GM18870 (cell line): ENCODE results near the gene ASCL3.
A peak's percentile ranks its signal among the peaks of the same experiment; 100 is the strongest.
"Not testable (repeated sequence)": the region's sequence is repeated elsewhere in the genome, so short reads cannot be mapped to it uniquely, and the experiment has no call there.

Experiments used
- ATAC-seq: cut with Tn5 transposase; IDR thresholded peaks from one replicate; pipeline ENCODE4 v1.9.1; 2021; ENCODE audit warnings: moderate library complexity; ENCODE audit not compliant: unreplicated experiment

The ASCL3 gene, protein sequence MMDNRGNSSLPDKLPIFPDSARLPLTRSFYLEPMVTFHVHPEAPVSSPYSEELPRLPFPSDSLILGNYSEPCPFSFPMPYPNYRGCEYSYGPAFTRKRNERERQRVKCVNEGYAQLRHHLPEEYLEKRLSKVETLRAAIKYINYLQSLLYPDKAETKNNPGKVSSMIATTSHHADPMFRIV

DNA sequence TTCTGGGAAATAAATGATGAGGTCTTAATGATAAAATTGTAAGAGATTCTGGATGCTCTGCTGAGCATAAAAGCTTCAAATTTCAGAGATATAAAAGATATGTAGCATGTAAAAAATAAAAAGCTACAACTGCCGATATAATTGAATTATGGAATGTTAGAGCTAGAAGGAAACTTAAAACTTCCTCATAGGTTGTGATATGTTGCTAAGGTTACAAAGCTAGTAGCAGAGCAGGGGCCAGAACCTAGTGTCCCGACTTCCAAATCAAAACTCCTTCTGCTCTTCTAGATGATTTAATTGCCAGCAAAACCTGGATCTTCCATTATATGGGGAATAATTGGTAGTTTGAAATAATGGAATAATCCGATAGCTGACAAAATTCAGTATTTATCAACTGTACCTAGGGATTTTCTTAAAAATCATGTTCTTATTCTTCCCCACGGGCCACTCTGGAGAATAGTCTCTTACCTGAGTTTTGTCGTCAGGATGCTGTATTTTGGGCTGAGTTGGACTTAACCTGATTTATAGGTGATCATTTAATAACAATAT is at the start of gene ASCL3:
ASCL3 (minus strand) TSS at position 499 of the 549 bp plus-strand sequence. CDS start 4,855 bp downstream, outside the sequence.
- no peak for ATAC-seq

DNA sequence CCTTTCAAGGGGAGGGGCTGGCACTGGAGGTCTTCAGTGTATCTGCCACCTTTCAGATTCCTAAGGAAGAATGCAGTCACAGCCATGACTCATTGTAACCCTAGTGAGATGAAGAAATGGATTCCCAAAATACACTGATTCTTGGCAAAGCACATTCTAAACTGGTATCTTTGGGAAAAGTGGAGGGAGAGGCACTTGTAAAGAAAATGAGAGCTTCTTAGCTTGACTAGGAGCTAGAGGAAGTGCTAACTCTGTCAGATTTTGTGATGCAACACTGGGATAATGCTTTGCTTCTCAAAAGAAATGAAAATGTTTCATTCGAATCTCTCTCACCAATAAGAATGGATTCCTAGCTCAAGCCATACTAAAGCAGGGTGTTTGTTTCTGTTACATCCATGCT is 46.6 kb upstream of the ASCL3 start:
- ATAC-seq = no peak

DNA sequence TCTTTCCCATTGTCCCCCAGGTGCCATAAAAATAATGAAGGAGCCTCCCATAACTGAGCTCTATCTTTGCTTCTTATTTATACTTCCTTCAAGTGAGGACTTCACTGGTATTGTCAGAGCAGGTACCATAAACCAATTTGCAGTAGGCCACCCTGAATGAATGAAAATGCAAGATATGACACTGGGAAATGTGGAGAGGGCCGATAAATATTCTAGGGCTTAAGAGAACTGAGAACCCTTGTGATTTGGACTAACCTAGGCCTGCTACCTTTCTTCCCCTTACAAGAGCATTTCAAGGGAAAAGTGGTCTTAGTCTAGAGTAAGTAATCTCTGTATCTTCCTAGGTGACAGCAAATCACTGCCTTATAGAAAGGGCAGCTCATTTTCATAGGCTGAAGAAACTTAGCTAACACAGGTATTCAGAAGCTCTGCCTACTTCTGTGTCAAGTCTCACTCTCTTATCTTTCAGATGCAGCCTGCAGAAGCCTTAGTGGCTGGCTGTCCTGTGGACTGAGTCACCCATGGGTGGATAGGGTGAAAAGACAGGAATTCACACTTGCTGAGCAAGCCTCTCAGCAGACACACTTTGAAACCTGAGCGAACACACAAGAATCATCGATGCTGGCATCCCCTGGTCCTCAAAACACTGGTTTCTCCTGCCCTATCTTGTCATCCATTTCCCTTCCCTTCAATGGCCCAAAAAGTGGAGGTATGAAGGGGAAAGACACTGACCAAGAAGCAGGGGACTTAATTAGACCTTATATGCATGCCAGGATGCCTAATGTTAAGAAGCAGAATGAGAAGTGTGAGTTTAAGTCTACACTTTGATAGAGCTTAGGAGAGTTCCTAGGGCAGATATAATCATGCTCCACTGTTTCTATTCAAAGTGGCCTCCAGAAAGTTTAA is 45.8 kb upstream of the ASCL3 start:
- no peak for ATAC-seq

DNA sequence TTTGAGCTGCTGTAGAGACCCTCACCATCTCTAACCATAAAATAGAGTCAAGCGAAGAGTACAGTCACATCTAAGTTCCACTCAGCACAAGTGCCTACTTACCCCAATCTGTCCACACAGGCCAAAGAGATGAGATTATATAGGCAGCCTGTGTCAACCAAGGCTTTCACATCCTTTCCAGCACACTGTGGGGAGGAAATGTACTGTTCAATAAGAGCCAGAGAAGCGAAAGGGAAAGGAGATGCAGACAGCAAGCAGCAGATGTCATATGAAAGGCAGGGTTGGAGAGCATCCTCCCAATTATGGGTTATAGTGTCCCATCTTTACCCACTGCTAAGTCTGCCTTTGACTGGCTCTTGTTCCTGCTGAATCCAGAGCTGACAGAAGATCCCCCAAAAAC is 44.6 kb upstream of the ASCL3 start:
- no peak for ATAC-seq

DNA sequence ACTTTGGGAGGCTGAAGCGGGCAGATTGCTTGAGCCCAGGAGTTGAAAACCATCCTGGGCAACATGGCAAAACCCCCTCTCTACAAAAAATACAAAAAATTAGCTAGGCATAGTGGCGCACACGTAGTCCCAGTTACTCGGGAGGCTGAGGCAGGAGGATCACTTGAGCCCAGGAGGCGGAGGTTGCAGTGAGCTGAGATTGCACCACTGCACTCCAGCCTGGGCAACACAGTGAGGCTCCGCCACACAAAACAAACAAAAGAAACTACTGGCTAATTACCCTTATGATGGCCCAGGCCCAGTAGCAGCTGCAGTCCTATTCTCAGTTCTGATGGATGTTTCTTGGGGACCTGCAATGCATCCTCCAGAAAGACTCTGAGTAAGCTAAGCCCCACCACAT is 44.0 kb upstream of the ASCL3 start:
- not testable (repeated sequence) for ATAC-seq

DNA sequence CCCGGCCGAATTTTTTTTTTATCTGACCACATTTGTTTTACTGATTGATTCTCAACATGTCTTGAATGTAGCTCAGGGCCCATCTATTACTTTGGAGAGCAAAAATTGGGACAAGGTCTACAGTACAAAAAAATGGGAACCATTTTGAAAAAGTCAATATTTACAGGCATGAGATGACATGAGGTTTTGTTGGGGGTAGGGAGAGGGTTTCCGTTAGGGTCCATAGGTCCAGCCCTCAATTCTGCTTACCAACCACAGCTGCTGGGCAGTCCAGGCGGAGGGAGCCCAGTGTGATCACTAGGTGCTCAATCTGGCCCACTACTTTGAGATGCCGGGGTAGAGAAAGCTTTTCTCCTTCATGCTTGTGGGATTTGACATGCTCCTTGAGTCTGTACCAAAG is 42.6 kb upstream of the ASCL3 start:
- no peak for ATAC-seq

DNA sequence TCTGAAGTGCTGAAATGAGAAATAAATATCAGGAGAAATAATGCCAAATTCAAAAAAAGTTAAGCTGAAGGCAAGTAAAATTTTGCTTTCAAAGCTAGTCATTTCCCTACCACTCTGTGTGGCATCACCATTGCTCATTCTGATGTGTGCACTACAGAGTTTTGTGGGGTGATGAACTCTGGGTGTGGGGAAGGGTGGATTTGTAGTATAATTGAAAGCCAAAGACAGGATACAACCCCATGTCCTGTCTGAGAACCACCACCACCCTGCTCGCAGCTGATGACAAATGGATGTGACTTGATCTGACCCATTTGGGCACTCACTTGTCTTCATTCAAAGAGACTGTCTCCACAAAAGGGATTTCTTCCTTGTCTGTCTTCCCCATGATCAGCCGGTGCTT is 40.7 kb upstream of the ASCL3 start:
- ATAC-seq = no peak

DNA sequence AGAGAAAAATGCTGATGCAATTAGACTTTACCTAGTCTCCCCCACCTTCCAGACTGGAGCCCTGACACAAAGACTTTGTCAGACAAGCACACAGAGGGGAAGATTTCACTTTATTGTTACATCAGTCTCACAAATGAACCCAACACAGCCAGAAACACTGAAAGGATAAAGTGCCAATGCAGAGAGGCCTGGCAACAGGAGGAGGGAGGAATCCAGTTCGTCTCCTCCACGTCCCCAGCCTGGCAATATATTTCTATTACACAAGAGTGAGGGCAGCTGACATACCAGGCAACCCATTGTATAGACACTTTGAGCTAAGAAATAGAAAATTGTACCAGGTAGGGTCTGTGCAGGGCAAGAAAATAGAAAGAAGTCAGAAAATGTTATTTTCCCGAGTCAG is 37.7 kb upstream of the ASCL3 start:
- no peak for ATAC-seq

DNA sequence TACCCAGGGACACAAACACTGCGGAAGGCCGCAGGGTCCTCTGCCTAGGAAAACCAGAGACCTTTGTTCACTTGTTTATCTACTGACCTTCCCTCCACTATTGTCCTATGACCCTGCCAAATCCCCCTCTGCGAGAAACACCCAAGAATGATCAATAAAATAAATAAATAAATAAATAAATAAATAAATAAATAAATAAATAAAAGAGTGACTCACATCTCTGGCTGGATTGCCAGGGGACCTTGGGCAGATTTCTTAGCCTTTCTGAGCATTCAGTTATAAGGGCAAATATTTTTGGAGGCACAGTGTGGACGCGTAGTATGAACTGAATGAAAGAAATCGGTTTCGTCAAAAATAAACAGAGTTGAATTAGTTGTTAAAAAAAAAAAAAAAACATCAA is 36.5 kb upstream of the ASCL3 start:
- ATAC-seq = not testable (repeated sequence)

DNA sequence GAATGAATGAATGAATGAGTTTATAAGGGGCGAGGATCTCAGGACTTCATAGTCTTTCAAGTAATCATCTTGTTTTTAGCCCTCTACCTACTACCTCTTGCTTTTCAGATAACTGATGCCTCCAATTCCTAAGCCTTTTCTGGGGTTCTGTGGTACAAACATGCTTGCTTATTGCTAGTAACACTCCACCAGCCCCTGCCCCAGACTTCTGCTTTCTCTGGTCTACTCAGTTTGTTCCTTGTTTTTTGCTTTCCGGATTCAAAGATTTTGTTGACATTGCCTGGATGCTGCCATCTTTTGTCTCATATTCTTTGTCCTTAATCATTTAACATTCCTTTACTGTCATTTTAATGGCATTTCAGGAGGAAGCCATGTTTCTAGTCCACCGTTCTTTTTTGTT is 30.3 kb upstream of the ASCL3 start:
- no peak for ATAC-seq

DNA sequence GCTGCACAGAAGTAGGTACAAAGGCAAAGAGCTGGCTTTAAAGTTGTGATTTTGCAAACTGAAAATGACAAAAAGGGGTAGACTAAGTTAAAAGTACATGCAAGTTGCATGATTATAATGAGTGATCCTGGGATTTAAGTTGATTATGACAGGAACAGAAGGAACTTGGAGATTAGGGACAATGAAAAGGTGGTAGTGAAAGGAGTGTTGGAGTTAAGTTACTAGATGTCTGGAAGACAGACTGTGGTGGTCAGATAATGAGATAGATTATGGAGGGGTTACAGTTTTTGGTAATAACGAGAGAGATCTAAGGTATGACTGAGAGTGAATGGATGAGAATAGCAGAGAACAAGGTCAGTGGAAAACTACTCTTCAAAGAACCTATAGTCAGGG is 29.1 kb upstream of the ASCL3 start:
- ATAC-seq = no peak

DNA sequence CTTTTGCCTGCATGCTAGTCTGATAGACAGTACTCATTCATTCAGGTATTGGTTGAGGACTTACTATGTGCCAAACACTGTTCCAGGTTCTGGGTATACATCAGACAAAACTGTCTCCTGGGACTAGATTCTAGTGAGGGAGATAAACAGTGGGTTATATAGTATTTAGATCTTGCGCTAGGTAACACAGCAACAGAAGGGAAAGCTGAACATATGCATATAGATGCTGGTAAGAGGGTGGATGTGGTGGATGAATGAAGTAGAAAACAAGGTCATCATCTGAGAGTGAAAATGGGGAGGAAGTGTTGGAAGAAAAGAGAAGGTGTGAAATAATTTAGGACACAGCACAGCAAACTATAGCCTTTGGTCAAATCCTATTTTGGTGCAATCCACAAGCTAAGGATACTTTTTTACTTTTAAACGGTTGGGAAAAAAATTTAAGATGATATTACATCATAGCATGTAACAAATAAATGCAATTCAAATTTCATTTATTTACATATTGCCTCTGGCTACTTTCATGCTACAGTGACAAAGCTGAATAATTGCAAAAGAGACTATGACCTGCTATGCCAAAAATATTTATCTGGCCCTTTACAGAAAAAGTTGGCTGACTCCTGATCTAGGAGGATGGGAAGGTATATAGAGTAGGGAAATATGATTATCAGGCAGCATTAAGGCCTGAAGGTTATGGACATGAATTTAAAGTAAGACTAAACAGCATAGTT is 28.5 kb upstream of the ASCL3 start:
- no peak for ATAC-seq

DNA sequence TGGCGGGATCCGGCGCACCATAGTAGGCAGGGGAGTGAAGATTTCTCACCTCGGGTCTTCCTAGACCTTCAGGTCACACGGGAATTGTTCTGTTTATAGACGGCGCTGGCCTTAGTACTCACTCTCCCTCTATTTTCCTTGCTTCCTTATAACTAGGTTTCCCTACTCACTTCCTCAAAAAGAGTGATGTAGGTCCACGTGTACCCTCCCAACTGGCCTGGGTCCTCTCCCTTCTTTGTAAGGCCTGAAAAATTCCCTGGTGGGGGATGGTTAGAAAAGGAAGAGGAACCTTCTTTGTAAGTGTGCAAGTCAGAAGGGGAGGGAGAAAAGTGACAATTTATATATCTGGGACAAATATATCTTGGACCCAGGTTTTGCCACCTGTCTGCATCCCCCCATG is 24.4 kb upstream of the ASCL3 start:
- ATAC-seq = no peak

DNA sequence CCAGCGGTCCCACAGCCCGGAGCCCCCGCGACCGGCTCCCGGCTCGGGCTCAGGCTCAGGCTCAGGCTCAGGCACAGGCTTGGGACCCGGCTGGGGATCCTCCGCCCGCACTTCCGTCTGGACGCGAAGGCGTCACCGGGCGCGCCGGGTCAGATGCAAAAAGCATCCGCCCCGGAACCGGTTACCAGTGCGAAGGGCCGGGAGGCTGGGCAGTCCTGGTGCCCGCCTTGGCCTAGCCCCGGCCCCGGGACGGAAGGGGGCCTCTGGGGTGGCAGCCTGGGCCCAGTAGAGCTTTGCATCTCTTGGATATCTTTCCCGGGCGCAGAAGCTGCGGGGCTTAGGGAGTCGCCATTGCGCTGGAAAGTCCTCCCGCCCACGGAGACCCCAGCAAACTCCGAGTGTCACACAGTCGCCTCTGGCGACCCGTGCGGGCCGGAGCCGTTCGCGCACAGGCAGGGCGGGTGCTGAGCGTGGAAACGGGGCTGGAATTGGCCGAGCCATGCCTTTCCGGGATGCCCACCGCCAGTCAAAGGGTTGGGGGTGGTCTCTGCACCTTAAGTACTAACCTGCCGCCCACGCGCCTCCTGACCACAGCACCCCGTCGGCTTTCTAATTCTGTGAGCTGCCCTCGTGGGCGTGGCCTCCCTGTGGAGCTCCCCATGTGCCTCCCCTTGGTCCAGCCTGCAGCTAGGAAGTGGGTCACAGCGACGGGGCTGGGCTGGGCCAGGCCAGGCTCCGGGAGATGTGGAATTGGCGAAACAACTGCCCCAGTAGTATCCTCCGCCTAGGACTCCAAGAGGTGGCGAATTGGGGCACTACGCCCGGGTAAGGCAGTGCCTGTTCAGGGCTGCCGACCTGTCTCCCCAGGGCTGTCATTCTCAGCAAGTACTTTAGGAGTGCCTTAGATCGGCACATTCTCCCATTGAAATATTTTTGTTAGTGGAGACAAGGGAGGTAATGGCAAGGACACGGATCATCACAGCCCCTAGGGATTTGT is 21.8 kb upstream of the ASCL3 start, which contains the start of gene TMEM9B:
TMEM9B (minus strand) TSS at position 119 of the 997 bp plus-strand sequence. CDS start 129 bp downstream, outside the sequence.
- ATAC-seq = peak; percentile 46

DNA sequence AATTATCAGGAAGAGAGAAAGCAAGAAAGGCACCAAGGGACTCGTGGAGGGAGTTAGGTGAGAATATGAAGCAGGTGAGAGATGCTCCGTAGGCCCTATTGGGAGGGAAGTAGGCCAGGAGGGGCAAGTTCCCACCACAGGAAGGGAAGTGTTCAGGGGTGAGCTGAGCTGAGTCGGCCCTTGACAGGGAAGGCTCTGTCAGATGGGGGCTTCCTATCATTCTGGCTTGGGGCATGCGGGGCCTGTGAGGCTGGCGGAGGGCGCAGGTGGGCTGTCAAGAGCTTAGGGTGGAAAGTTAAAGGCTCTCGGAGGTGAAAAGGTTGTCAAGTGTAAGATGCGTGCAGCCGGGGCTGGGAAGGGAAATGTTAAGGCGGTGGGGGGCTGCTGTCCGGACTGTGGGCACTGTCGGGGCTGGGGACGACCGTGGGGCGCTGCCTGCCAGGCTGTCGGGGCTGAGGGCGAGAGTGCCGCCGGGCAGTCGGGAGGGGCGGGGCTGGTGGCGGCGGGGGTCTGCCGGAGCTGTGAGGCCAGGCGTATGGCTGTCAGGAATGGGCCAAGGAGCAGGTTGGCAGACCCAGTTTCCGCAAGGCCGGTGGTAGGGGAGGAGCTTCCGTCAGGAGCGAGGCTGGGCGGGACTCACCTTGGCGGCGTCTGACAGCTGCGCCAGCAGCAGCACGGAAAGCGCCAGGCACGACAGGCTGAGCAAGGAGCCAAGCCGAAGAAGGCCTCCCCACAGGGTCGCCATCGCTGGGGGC is 20.9 kb upstream of the ASCL3 start:
- ATAC-seq = peak; percentile 48

DNA sequence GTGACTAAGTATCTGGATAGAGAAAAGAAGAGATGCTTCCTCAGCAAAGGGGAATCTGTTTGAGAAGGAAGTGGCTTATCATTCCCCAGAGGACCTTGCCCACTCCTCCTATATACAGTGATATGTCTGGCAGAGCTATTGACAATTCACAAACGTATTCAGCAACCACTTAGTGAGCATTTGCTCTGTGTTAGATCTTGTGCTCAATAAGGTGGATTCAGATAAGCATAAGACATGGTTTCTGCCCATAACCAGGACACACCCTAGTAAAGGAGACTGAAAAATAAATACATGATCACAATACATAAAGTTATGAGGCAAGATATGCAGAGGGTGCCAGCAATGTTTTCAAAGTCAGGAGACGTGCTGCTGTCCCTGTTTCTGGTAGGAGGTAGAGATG is 20.0 kb upstream of the ASCL3 start:
- no peak for ATAC-seq

DNA sequence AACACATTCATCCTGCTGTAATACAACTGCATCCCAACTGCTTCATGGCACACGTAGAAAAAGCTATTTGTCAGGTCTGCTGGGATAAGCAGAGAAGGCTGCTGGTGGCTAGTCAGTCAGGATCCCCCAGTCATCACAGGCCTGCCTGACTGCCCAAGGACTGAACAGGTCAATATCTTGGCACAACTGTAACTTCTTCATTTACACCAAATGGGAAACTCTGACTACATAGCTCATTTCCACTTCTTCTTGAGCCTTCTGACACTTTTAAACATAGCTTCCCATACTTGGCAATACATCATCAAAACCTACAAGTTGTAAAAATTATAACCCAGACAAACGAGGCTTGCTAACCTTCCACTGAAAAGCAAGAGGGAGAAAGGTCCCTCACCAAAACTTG is 18.6 kb upstream of the ASCL3 start:
- no peak for ATAC-seq

DNA sequence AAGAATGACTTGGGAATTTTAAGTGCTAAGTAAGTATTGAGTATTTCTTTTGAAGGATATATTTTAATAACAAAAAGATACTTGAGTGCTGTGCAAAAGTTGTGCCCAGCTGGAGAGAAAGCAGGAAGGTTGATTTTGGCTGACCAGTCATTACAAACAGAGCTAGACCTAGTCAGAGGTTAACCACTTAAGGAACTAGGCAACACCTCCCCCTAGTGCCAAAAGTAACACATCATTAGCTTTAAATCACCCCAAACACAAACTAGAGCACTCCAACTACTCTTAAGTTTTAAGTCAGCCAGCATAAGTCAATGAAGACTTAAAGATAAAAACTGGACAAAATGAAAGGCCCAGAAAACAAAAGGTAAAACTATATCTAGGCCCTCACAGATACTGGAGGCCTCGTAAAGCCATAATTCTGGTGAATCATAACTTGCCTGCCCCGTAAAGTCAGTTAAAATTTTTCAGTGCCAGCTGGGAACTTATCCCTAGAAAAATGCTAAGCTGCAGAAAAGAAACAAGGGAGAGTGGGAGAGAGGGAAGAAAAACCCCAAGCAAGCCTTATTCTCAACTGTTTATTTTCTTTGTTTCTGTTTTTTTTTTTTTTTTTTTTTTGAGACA is 16.8 kb upstream of the ASCL3 start:
- ATAC-seq = peak; percentile 71

DNA sequence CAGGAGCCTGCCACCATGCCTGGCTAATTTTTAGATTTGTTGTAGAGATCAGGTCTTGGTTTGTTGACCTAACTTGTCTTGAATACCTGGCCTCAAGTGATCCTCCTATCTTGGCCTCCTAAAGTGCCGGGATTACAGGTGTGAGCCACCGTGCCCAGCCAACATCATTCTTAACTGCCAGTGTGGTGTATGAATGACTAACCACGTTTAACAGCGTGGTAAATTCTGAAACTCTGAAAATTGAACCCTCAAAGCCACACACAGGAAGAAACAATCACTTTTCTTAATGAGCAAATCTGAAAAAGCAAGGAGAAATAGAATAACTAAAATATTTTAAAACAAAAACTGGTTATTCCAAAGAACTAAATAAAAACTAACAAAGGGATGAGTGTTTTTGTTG is 14.0 kb upstream of the ASCL3 start:
- ATAC-seq = no peak
